Measurements from ENCODE around the gene PCTP. TPM values are rescaled to one million over a fixed set of nuclear protein-coding genes. Genes with fewer than 3 reads are reported as not detected.
A peak's percentile ranks its signal among the peaks of the same experiment; 100 is the strongest.

The PCTP gene
- total and polyA plus RNA-seq, 9 of the 15 experiments (the other 6 are each of a cell fraction or from before 2014, with no cell fraction given) = 10.9 to 62.3 (median 41.2) TPM

GRCh38 chr17:55737976-55738501 is 12.8 kb upstream of the PCTP start (continued):
- TF ChIP-seq CTBP1 (IDR thresholded peaks at IDR 0.05; ENCODE audit: borderline replicate concordance) (peak; percentile 87), RBM14 (IDR thresholded peaks at IDR 0.05; ENCODE audit: borderline replicate concordance, insufficient read depth, low read depth, low read length) (no peak), SUPT5H (IDR thresholded peaks at IDR 0.05) (peak; percentile 66), CREB5 (CRISPR knock-in tag; IDR thresholded peaks at IDR 0.05) (no peak), PKNOX1 (IDR thresholded peaks at IDR 0.05) (peak; percentile 50; the same call in 1 of the 2 replicates), TBP (optimal IDR thresholded peaks at IDR 0.05; ENCODE audit: low read depth, low read length) (peak; percentile 42), ZNF592 (IDR thresholded peaks at IDR 0.05) (peak; percentile 83), PREB (CRISPR knock-in tag; IDR thresholded peaks at IDR 0.05) (no peak), ZNF449 (CRISPR knock-in tag; IDR thresholded peaks at IDR 0.05) (no peak), BMI1 (IDR thresholded peaks at IDR 0.05; ENCODE audit: low read length) (no peak), GABPA (tag; conservative IDR thresholded peaks at IDR 0.05; ENCODE audit: low read depth) (peak; percentile 57), KAT8 (IDR thresholded peaks at IDR 0.05; ENCODE audit: low read depth) (no peak), SP1 (CRISPR knock-in tag; IDR thresholded peaks at IDR 0.05) (no peak), KLF6 (CRISPR knock-in tag; IDR thresholded peaks at IDR 0.05; ENCODE audit: borderline replicate concordance) (no peak)
